Left ventricle myocardium inferior (tissue), 1 donor: ENCODE data around the gene DAO. TPM values are rescaled to one million over a fixed set of nuclear protein-coding genes. Genes with fewer than 3 reads are reported as not detected.

Experiments
- DNase-seq: peaks from one replicate; pipeline ENCODE4 v3.0.0-alpha.2; 2020
- H3K27ac ChIP-seq: fragments of 200-600 bp; replicated peaks from 2 replicates; pipeline ENCODE4 v1.8.0; 2021
- H3K27me3 ChIP-seq: fragments of 200-600 bp; 2 replicates; pipeline ENCODE4 v1.8.0; 2021; ENCODE audit warnings: low read depth
- H3K36me3 ChIP-seq: fragments of 200-600 bp; 2 replicates; pipeline ENCODE4 v1.8.0; 2021
- H3K4me1 ChIP-seq: fragments of 200-600 bp; 2 replicates; pipeline ENCODE4 v1.8.0; 2021
- H3K4me3 ChIP-seq: fragments of 200-600 bp; 2 replicates; pipeline ENCODE4 v1.8.0; 2021; ENCODE audit warnings: mild to moderate bottlenecking, moderate library complexity
- H3K9me3 ChIP-seq: fragments of 200-600 bp; replicated peaks from 2 replicates; pipeline ENCODE4 v1.8.0; 2021
- intact Hi-C: fragments of 100-400 bp; cut with micrococcal nuclease; formaldehyde crosslinking; loops from one replicate; pipeline ENCODE4 v1.11.0; 2022
- total RNA-seq: library from RNA; stranded (reverse); fragmentation: NEBNext Ultra II Directional; extraction: Animal tissue kit (Norgen Biotek cat#: 25700); gene quantifications from one replicate; pipeline ENCODE4 v1.2.1, GENCODE V29; 2021
- TF ChIP-seq, protein P1 (sequence below): fragments of 200-600 bp; IDR thresholded peaks from 2 replicates; pipeline ENCODE4 v1.8.0; 2021; ENCODE audit warnings: antibody characterized with exemption, mild to moderate bottlenecking, borderline replicate concordance
- donor health status: DM: no; HTN: yes; CAD: no; lungs with severe emphysema.

DAO gene
- total RNA-seq, 1 donor from 2014 or later, result not detected

DNA sequence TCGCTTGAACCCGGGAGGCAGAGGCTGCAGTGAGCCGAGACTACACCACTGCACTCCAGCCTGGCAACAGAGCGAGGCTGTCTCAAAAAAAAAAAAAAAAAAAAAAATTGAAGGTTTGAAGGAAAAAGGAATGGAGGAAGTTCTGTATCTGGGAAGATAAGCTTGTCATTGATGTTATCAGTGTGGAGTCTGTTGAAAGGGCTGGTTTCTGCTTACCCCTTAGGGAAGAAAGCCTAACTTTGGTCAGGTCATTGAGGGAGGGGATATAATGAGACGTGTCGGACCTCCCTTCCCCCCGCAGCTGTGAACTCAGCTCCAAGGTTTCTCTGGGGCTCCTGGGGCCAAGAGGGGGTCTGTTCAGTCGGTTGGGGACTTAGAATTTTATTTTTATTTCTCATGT lies 16.4 kb downstream of the DAO start:
- no peak for DNase-seq
- H3K9me3 ChIP-seq, result no peaks in the 10 kb centered on the region
- no peak overlapping the region for H3K27ac ChIP-seq
- TF ChIP-seq, protein P1, sequence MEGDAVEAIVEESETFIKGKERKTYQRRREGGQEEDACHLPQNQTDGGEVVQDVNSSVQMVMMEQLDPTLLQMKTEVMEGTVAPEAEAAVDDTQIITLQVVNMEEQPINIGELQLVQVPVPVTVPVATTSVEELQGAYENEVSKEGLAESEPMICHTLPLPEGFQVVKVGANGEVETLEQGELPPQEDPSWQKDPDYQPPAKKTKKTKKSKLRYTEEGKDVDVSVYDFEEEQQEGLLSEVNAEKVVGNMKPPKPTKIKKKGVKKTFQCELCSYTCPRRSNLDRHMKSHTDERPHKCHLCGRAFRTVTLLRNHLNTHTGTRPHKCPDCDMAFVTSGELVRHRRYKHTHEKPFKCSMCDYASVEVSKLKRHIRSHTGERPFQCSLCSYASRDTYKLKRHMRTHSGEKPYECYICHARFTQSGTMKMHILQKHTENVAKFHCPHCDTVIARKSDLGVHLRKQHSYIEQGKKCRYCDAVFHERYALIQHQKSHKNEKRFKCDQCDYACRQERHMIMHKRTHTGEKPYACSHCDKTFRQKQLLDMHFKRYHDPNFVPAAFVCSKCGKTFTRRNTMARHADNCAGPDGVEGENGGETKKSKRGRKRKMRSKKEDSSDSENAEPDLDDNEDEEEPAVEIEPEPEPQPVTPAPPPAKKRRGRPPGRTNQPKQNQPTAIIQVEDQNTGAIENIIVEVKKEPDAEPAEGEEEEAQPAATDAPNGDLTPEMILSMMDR, result no peak
- intact Hi-C loops, result no loop called here
- H3K4me1 ChIP-seq, result no peaks in the 10 kb centered on the region
- H3K4me3 ChIP-seq, result no peak overlapping the region
- H3K36me3 ChIP-seq, result no peaks in the 10 kb centered on the region
- peaks cover 30% of the 10 kb centered on the region for H3K27me3 ChIP-seq

DNA sequence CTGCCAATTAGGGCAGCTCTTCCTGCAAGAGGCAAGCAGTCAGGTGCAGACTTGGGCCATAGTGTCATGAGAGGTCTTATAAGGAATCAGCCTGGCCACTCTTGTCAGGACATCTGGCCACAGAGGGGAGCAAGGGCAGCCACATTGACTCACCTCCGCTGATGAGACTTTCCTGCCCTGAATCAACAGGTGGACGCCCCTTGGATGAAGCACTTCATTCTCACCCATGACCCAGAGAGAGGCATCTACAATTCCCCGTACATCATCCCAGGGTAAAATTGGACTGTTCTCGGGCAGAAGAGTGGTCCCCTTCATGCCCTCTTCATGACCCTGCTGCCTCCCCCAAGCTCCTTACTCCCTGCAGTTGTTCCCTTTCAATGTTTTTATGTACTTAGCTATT lies 16.9 kb downstream of the DAO start:
- Histone ChIP-seq H3K4me1 (no peaks in the 10 kb centered on the region), H3K36me3 (no peaks in the 10 kb centered on the region), H3K9me3 (no peaks in the 10 kb centered on the region), H3K4me3 (no peak overlapping the region), H3K27ac (no peak overlapping the region), H3K27me3 (peaks cover 30% of the 10 kb centered on the region)
- DNase-seq, result no peak
- intact Hi-C loops, result no loop called here
- TF ChIP-seq, protein P1, result no peak

DNA sequence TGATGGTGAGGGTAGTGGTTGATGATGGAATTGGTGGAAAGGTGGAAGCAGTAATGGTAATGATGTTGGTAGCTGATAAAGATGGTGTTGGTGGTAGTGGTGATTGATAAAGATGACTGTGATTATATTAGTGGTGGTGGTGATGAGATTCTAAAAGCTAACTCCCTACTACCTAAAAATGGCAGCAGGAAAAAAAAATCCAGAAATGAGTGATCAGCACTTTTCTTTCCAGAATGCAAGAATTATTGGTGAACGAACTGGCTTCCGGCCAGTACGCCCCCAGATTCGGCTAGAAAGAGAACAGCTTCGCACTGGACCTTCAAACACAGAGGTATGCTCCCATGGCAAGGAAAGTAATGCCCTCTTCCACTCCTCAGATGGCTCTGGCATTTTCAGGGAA lies 19.3 kb downstream of the DAO start:
- Histone ChIP-seq H3K4me1 (no peaks in the 10 kb centered on the region), H3K4me3 (no peak overlapping the region), H3K27me3 (peaks cover 30% of the 10 kb centered on the region), H3K36me3 (no peaks in the 10 kb centered on the region), H3K9me3 (no peaks in the 10 kb centered on the region), H3K27ac (no peak overlapping the region)
- no peak for DNase-seq
- TF ChIP-seq, protein P1, result no peak
- intact Hi-C loops, result no loop called here

DNA sequence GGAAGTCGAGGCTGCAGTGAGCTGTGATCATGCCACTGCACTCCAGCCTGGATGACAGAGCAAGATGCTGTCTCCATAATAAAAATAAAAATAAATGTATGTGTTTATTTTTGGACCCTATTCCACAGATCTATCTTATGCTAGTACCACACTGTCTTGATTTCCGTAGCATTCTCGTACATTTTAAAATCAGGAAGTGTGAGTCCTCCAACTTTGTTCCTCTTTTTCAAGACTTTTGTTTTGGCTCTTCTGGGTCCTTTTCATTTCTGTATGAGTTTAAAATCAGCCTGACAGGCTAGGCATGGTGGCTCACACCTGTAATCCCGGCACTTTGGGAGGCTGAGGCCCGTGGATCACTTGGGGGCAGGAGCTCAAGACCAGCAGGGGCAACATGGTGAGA lies 25.8 kb downstream of the DAO start:
- TF ChIP-seq, protein P1, result no peak
- Histone ChIP-seq H3K4me1 (no peaks in the 10 kb centered on the region), H3K36me3 (no peaks in the 10 kb centered on the region), H3K9me3 (no peaks in the 10 kb centered on the region), H3K27me3 (no peaks in the 10 kb centered on the region), H3K4me3 (no peak overlapping the region), H3K27ac (peak overlapping the region; percentile 15)
- no peak for DNase-seq
- intact Hi-C loops, result no loop called here

DNA sequence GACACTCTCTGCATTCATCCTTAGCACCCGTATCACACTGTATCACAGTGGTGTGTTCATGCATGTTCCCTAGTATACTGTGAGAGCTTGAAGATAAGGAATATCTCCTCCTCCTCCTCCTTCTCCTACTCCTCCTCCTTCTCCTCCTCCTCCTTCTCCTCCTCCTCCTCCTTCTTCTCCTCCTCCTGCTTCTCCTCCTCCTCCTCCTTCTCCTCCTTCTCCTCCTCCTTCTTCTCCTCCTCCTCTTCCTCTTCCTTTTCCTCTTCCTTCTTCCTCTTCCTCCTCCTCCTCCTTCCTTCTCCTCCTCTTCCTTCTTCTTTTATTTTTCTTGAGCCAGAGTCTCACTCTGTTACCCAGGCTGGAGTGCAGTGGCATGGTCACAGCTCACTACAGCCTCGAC lies 27.1 kb downstream of the DAO start:
- TF ChIP-seq, protein P1, result no peak
- intact Hi-C loops, result no loop called here
- Histone ChIP-seq H3K4me3 (no peak overlapping the region), H3K4me1 (no peaks in the 10 kb centered on the region), H3K9me3 (no peaks in the 10 kb centered on the region), H3K27ac (no peak overlapping the region), H3K27me3 (no peaks in the 10 kb centered on the region), H3K36me3 (no peaks in the 10 kb centered on the region)
- DNase-seq, result no peak
